HepG2 (cell line): ENCODE measurements around the gene CORO7. TPM values are rescaled to one million over a fixed set of nuclear protein-coding genes. Genes with fewer than 3 reads are reported as not detected.

Source experiments
- ARHGAP35 ChIP-seq: sonication (generic); formaldehyde crosslinking; IDR thresholded peaks from 2 replicates; pipeline ENCODE4 v1.9.0; 2022; ENCODE audit warnings: mild to moderate bottlenecking, inconsistent platforms, moderate library complexity, missing genetic modification reagents, borderline replicate concordance
- ARNT2 ChIP-seq: sonication (generic); formaldehyde crosslinking; IDR thresholded peaks from 2 replicates; pipeline ENCODE4 v1.8.0; 2022; ENCODE audit warnings: mild to moderate bottlenecking, low read depth, missing genetic modification reagents, moderate library complexity
- CBX2 ChIP-seq, 2 experiments: fragments of 200-600 bp in 1 of 2; sonication (generic); formaldehyde crosslinking in 1 of 2; IDR thresholded peaks; 2 replicates each; pipeline versions ENCODE4 v1.7.0 to v1.8.1; 2018 to 2022; ENCODE audit warnings: low read depth in 2 of 2, low read length in 1 of 2, mild to moderate bottlenecking in 1 of 2, missing genetic modification reagents in 1 of 2
- ELF3 ChIP-seq: IDR thresholded peaks from 2 replicates; pipeline ENCODE4 v1.6.1; 2016; ENCODE audit warnings: missing genetic modification reagents, missing compliant biosample characterization
- IRF1 ChIP-seq: sonication (generic); formaldehyde crosslinking; IDR thresholded peaks from 2 replicates; pipeline ENCODE4 v1.4.0; 2020; ENCODE audit warnings: low read depth, mild to moderate bottlenecking, missing genetic modification reagents
- LCORL ChIP-seq, 2 experiments: fragments of 450-650 bp in 1 of 2; sonication (generic) in 1 of 2; formaldehyde crosslinking in 1 of 2; IDR thresholded peaks; 2 replicates each; pipeline versions ENCODE4 v1.5.0 to v1.6.1; 2017 to 2020; ENCODE audit warnings: antibody characterized with exemption in 1 of 2, missing genetic modification reagents in 1 of 2
- NCOA5 ChIP-seq: sonication (generic); formaldehyde crosslinking; IDR thresholded peaks from 2 replicates; pipeline ENCODE4 v1.4.0; 2020; ENCODE audit warnings: missing genetic modification reagents
- NR2F1 ChIP-seq, 2 experiments: fragments of 450-650 bp in 1 of 2; formaldehyde crosslinking in 1 of 2; IDR thresholded peaks; 2 replicates each; pipeline versions ENCODE4 v1.5.0 to v1.6.1; 2016 to 2020; ENCODE audit warnings: mild to moderate bottlenecking in 1 of 2, missing compliant biosample characterization in 1 of 2, missing genetic modification reagents in 1 of 2, moderate library complexity in 1 of 2
- RXRA ChIP-seq: sonication (generic); formaldehyde crosslinking; IDR thresholded peaks from 2 replicates; pipeline ENCODE4 v1.5.1; 2020; ENCODE audit warnings: missing genetic modification reagents
- SP2 ChIP-seq: sonication (generic); formaldehyde crosslinking; IDR thresholded peaks from 2 replicates; pipeline ENCODE4 v1.5.1; 2020; ENCODE audit warnings: mild to moderate bottlenecking, missing genetic modification reagents
- STAG1 ChIP-seq: sonication (generic); formaldehyde crosslinking; IDR thresholded peaks from 2 replicates; pipeline ENCODE4 v1.4.0; 2020; ENCODE audit warnings: missing genetic modification reagents
- ZFP1 ChIP-seq: IDR thresholded peaks from 2 replicates; pipeline ENCODE4 v1.6.1; 2016
- ZHX2 ChIP-seq, 2 experiments: sonication (generic) in 1 of 2; formaldehyde crosslinking in 1 of 2; IDR thresholded peaks; 2 replicates each; pipeline versions ENCODE4 v1.6.1 to v1.9.0; 2014 to 2022; ENCODE audit warnings: antibody characterized with exemption in 1 of 2, borderline replicate concordance in 1 of 2, inconsistent platforms in 1 of 2, low read depth in 1 of 2, missing genetic modification reagents in 1 of 2
- ZKSCAN5 ChIP-seq: sonication (generic); formaldehyde crosslinking; IDR thresholded peaks from 2 replicates; pipeline ENCODE4 v1.5.1; 2020; ENCODE audit warnings: mild to moderate bottlenecking, missing genetic modification reagents
- ZNF205 ChIP-seq: IDR thresholded peaks from 2 replicates; pipeline ENCODE4 v1.6.1; 2018; ENCODE audit warnings: missing biosample characterization, missing genetic modification reagents
- ZNF747 ChIP-seq: sonication (generic); formaldehyde crosslinking; IDR thresholded peaks from 2 replicates; pipeline ENCODE4 v1.8.1; 2023; ENCODE audit warnings: missing genetic modification reagents, mild to moderate bottlenecking, borderline replicate concordance
- ZNF839 ChIP-seq: sonication (generic); formaldehyde crosslinking; IDR thresholded peaks from 2 replicates; pipeline ENCODE4 v1.4.0; 2020; ENCODE audit warnings: missing genetic modification reagents, mild to moderate bottlenecking, borderline replicate concordance
- polyA plus RNA-seq, 8 experiments: library from polyadenylated mRNA; depleted of rRNA in 3 of 8; stranded (reverse) in 7 of 8; unstranded in 1 of 8; fragments of >200 nt; fragmentation: Illumina TruSeq in 4 of 8; extraction: Trizol in 4 of 8; gene quantifications; 2 replicates each; pipeline versions ENCODE4 v1.2.1 to v1.2.3, GENCODE V29; 2011 to 2016; ENCODE audit warnings: low read depth in 4 of 8, missing spikeins in 1 of 8, mixed read lengths in 1 of 8; ENCODE audit not compliant: insufficient read depth in 1 of 8
- total RNA-seq, 5 experiments: library from RNA; depleted of rRNA; stranded (reverse); fragments of >200 nt; fragmentation: Illumina TruSeq; extraction: Trizol; gene quantifications; 2 replicates each; pipeline ENCODE4 v1.2.3, GENCODE V29; 2016; ENCODE audit warnings: low read depth in 1 of 5

The CORO7 gene
- total and polyA plus RNA-seq, 2 of the 13 experiments (the other 11 are each of a cell fraction or from before 2014, with no cell fraction given): 9.9 to 14.3 TPM

- TF ChIP-seq ZHX2 (IDR thresholded peaks at IDR 0.05; ENCODE audit: low read depth): no peak
- TF ChIP-seq ZHX2 (CRISPR knock-in tag; IDR thresholded peaks at IDR 0.05; ENCODE audit: borderline replicate concordance): no peak
- no peak for TF ChIP-seq LCORL (IDR thresholded peaks at IDR 0.05)
- TF ChIP-seq LCORL (CRISPR knock-in tag; IDR thresholded peaks at IDR 0.05): no peak
- TF ChIP-seq ZNF747 (CRISPR knock-in tag): no peak
- 0 out of 2 replicates have a peak, but pooled peaks have one; percentile 69 for TF ChIP-seq ZKSCAN5 (CRISPR knock-in tag)
- no peak for TF ChIP-seq ZFP1 (CRISPR knock-in tag)
- TF ChIP-seq ARHGAP35 (CRISPR knock-in tag): no peak; the same call in 1 of the 2 replicates
- TF ChIP-seq IRF1 (CRISPR knock-in tag): no peak
- no peak for TF ChIP-seq ZNF839
- TF ChIP-seq ELF3: peak; percentile 50; the same call in 1 of the 2 replicates
- no peak for TF ChIP-seq STAG1 (CRISPR knock-in tag)
- TF ChIP-seq RXRA (CRISPR knock-in tag): peak; percentile 35; the same call in 1 of the 2 replicates
- no peak for TF ChIP-seq ZNF205 (CRISPR knock-in tag)
- TF ChIP-seq ARNT2 (CRISPR knock-in tag): peak; percentile 78; the same call in 1 of the 2 replicates
- peak; percentile 88 to 89; a peak in 3 of 4 replicates for TF ChIP-seq NR2F1 (CRISPR knock-in tag; IDR thresholded peaks at IDR 0.05)
- no peak for TF ChIP-seq NCOA5 (CRISPR knock-in tag)
- no peak for TF ChIP-seq CBX2 (IDR thresholded peaks at IDR 0.05; ENCODE audit: low read depth, low read length)
- no peak for TF ChIP-seq CBX2 (CRISPR knock-in tag; IDR thresholded peaks at IDR 0.05; ENCODE audit: low read depth)
- TF ChIP-seq SP2 (CRISPR knock-in tag): no peak
Measured at GRCh38 chr16:4350787-4351659, 65.4 kb downstream of the CORO7 start, which contains the start of gene PAM16 (continued).
